Ishikawa (cell line): Measurements from ENCODE around the gene ZNF142.

Experiments
- CEBPB ChIP-seq: IDR thresholded peaks from 2 replicates; pipeline ENCODE4 v1.6.1; 2012
- CREB1 ChIP-seq: IDR thresholded peaks from 2 replicates; pipeline ENCODE4 v1.6.1; 2012; ENCODE audit warnings: low read depth
- EGR1 ChIP-seq: IDR thresholded peaks from 2 replicates; pipeline ENCODE4 v1.6.1; 2012
- EP300 ChIP-seq: IDR thresholded peaks from 2 replicates; pipeline ENCODE4 v1.6.1; 2012; ENCODE audit warnings: borderline replicate concordance
- FOXM1 ChIP-seq: IDR thresholded peaks from 2 replicates; pipeline ENCODE4 v1.6.1; 2012; ENCODE audit warnings: low read depth, borderline replicate concordance
- NFIC ChIP-seq: IDR thresholded peaks from 2 replicates; pipeline ENCODE4 v1.6.1; 2012
- RAD21 ChIP-seq: IDR thresholded peaks from 2 replicates; pipeline ENCODE4 v1.6.1; 2012; ENCODE audit warnings: low read depth
- TAF1 ChIP-seq: IDR thresholded peaks from 2 replicates; pipeline ENCODE4 v1.6.1; 2012; ENCODE audit warnings: low read depth, mild to moderate bottlenecking
- TCF12 ChIP-seq: IDR thresholded peaks from 2 replicates; pipeline ENCODE4 v1.6.1; 2012; ENCODE audit warnings: low read depth
- TEAD4 ChIP-seq: IDR thresholded peaks from 2 replicates; pipeline ENCODE4 v1.6.1; 2012
- YY1 ChIP-seq: IDR thresholded peaks from 2 replicates; pipeline ENCODE4 v1.6.1; 2012; ENCODE audit warnings: low read depth
- ZBTB7A ChIP-seq: IDR thresholded peaks from 2 replicates; pipeline ENCODE4 v1.6.1; 2012; ENCODE audit warnings: low read depth
- TF ChIP-seq, protein P1 (sequence below): IDR thresholded peaks from 2 replicates; pipeline ENCODE4 v1.6.1; 2012; ENCODE audit warnings: low read depth, mild to moderate bottlenecking
- TF ChIP-seq, protein P2 (sequence below): IDR thresholded peaks from 2 replicates; pipeline ENCODE4 v1.6.1; 2012
- TF ChIP-seq, protein P3 (sequence below): IDR thresholded peaks from 2 replicates; pipeline ENCODE4 v1.6.1; 2012

The ZNF142 gene

DNA sequence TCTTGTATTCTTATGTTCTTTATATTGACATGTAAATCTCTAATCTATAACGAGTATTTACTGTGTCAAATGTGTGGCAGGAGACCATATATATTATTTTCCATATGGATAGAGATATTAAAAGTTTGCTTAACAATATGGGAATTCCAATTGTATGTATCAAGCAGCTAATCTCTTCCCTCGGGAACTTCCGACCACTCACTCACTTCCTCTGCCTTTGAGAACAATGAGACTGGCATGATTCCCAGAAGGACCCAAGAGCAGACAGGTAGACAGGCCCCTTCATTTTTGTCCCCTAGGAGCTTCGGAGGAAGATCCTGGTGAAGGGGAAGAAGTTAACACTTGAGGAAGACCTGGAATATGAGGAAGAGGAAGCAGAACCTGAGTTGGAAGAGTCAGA lies 27.6 kb downstream of the ZNF142 start:
- no peak for TF ChIP-seq CREB1
- TF ChIP-seq YY1 = no peak
- TF ChIP-seq NFIC = peak; percentile 40

DNA sequence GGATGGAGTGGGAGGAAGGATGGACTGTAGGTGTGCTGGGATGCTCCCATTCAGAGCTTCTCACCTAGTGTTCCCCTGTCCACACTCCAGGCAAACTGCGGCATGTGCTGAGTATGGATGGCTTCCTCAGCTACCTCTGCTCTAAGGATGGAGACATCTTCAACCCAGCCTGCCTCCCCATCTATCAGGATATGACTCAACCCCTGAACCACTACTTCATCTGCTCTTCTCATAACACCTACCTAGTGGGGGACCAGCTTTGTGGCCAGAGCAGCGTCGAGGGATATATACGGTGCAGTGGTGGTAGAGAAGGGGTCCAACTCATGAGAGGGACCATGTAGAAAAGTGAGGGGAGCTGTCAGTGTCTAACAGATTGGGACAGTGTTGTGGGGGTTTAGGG lies 31.5 kb downstream of the ZNF142 start:
- no peak for TF ChIP-seq TCF12
- TF ChIP-seq, protein P1, sequence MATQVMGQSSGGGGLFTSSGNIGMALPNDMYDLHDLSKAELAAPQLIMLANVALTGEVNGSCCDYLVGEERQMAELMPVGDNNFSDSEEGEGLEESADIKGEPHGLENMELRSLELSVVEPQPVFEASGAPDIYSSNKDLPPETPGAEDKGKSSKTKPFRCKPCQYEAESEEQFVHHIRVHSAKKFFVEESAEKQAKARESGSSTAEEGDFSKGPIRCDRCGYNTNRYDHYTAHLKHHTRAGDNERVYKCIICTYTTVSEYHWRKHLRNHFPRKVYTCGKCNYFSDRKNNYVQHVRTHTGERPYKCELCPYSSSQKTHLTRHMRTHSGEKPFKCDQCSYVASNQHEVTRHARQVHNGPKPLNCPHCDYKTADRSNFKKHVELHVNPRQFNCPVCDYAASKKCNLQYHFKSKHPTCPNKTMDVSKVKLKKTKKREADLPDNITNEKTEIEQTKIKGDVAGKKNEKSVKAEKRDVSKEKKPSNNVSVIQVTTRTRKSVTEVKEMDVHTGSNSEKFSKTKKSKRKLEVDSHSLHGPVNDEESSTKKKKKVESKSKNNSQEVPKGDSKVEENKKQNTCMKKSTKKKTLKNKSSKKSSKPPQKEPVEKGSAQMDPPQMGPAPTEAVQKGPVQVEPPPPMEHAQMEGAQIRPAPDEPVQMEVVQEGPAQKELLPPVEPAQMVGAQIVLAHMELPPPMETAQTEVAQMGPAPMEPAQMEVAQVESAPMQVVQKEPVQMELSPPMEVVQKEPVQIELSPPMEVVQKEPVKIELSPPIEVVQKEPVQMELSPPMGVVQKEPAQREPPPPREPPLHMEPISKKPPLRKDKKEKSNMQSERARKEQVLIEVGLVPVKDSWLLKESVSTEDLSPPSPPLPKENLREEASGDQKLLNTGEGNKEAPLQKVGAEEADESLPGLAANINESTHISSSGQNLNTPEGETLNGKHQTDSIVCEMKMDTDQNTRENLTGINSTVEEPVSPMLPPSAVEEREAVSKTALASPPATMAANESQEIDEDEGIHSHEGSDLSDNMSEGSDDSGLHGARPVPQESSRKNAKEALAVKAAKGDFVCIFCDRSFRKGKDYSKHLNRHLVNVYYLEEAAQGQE = no peak
- TF ChIP-seq YY1 = no peak
- TF ChIP-seq, protein P2, sequence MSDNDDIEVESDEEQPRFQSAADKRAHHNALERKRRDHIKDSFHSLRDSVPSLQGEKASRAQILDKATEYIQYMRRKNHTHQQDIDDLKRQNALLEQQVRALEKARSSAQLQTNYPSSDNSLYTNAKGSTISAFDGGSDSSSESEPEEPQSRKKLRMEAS = no peak
- no peak for TF ChIP-seq EP300
- no peak for TF ChIP-seq CREB1
- TF ChIP-seq RAD21 = no peak
- TF ChIP-seq FOXM1 = no peak
- TF ChIP-seq CEBPB = no peak
- TF ChIP-seq ZBTB7A = no peak
- TF ChIP-seq NFIC = no peak

GRCh38 chr2:218626369-218626768 lies 33.1 kb downstream of the ZNF142 start:
- TF ChIP-seq, protein P3, sequence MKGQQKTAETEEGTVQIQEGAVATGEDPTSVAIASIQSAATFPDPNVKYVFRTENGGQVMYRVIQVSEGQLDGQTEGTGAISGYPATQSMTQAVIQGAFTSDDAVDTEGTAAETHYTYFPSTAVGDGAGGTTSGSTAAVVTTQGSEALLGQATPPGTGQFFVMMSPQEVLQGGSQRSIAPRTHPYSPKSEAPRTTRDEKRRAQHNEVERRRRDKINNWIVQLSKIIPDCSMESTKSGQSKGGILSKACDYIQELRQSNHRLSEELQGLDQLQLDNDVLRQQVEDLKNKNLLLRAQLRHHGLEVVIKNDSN = no peak
- TF ChIP-seq EP300 (no peak), YY1 (no peak), TAF1 (no peak), EGR1 (no peak), CREB1 (no peak), TCF12 (no peak), RAD21 (no peak), NFIC (no peak), TEAD4 (no peak), FOXM1 (no peak)

GRCh38 chr2:218623366-218623705 lies 36.1 kb downstream of the ZNF142 start:
- TF ChIP-seq, protein P3 = no peak
- TF ChIP-seq FOXM1 = no peak
- no peak for TF ChIP-seq TCF12
- no peak for TF ChIP-seq ZBTB7A
- no peak for TF ChIP-seq NFIC
- no peak for TF ChIP-seq RAD21
- TF ChIP-seq EP300 = no peak
- no peak for TF ChIP-seq EGR1
- no peak for TF ChIP-seq YY1
- no peak for TF ChIP-seq CREB1
- TF ChIP-seq, protein P2 = no peak
- no peak for TF ChIP-seq TAF1

DNA sequence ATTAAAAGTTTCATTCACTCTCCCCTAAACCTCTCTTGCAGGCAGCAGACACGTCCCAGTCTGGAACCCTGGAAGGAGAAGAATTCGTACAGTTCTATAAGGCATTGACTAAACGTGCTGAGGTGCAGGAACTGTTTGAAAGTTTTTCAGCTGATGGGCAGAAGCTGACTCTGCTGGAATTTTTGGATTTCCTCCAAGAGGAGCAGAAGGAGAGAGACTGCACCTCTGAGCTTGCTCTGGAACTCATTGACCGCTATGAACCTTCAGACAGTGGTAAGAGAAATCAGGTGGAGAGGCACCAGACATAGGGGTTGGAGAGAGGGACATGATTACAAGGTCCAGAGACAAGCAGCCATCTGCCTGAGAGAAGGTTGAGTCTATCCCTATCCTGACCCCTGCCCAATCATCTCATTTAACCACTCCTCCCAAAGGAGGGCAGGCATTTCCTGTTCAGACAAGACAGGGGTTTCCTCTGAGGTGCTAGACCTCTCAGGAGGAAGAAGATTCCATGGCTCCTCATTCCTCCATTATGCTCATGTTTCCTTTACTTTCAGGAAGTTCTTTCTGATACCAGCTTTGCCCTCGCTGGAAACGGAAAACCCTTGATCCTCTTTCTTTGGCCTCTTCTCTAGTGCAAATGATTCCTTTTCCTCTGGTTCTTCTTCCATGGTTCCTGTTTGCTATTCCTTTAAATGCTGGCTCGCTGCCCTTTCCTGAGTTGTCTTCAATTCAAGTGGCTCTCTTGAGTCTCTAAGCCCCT lies 36.6 kb downstream of the ZNF142 start:
- TF ChIP-seq TEAD4 (peak; percentile 50), TAF1 (no peak), NFIC (peak; percentile 54; the same call in 1 of the 2 replicates)

- TF ChIP-seq EP300 = no peak
- no peak for TF ChIP-seq NFIC
- TF ChIP-seq CREB1 = no peak
- TF ChIP-seq TEAD4 = no peak
- no peak for TF ChIP-seq YY1
- no peak for TF ChIP-seq RAD21
- TF ChIP-seq, protein P3 = no peak
These were observed 38.4 kb downstream of the ZNF142 start for GRCh38 chr2:218621007-218621406.

DNA sequence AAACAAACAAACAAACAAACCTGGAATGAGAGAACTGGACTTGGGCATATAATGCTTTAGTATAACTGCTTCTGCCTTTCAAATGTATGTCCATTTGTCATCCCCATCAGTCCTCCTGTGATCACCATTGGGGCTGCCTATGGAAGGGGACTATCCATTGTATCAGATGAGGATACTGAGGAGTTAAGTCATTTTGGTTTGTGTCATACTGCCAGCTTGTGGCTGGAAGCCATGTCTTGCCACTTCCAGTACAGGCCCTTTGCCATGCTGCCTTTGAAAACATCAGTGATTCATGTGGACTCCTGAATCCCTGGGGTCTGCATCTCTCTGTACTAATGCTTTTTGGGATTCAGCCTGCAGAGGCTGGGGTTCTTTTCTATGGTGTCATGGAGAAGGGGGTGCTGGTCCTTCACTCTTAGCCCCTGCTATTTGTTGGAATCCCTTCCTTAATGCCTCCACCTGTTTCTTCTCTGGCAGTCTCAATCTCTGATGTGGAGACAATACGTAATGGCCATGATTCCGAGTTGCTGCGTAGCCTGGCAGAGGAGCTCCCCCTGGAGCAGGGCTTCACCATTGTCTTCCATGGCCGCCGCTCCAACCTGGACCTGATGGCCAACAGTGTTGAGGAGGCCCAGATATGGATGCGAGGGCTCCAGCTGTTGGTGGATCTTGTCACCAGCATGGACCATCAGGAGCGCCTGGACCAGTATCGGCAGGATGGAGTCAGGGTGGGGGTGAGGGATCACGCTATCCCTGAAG lies 41.1 kb downstream of the ZNF142 start:
- TF ChIP-seq, protein P2 = no peak
- peak; percentile 37 for TF ChIP-seq RAD21
